H1 (cell line): ENCODE data around the gene BMPR1A. TPM values are rescaled to one million over a fixed set of nuclear protein-coding genes. Genes with fewer than 3 reads are reported as not detected.

Experiments used
- CEBPB ChIP-seq: IDR thresholded peaks from 2 replicates; pipeline ENCODE4 v1.6.1; 2012; ENCODE audit warnings: low read depth, low read length
- CHD7 ChIP-seq: fragments of 300-600 bp; sonication (generic); IDR thresholded peaks from 2 replicates; pipeline ENCODE4 v1.7.1; 2012; ENCODE audit warnings: low read length, moderate library complexity, mild to moderate bottlenecking, inconsistent platforms; ENCODE audit not compliant: insufficient replicate concordance
- CREB1 ChIP-seq: IDR thresholded peaks from 2 replicates; pipeline ENCODE4 v1.6.1; 2012; ENCODE audit warnings: inconsistent platforms
- EGR1 ChIP-seq: IDR thresholded peaks from 2 replicates; pipeline ENCODE4 v1.6.1; 2011; ENCODE audit warnings: low read depth, low read length, borderline replicate concordance
- FOSL1 ChIP-seq: IDR thresholded peaks from 2 replicates; pipeline ENCODE4 v1.6.1; 2011; ENCODE audit warnings: mild to moderate bottlenecking, low read depth, low read length, moderate library complexity; ENCODE audit not compliant: insufficient read depth
- MAX ChIP-seq: IDR thresholded peaks from 2 replicates; pipeline ENCODE4 v1.6.1; 2012; ENCODE audit warnings: inconsistent platforms
- NANOG ChIP-seq: IDR thresholded peaks from 2 replicates; pipeline ENCODE4 v1.6.1; 2011; ENCODE audit warnings: low read length, low read depth, mild to moderate bottlenecking, inconsistent platforms; ENCODE audit not compliant: insufficient read depth, poor library complexity, severe bottlenecking
- NRF1 ChIP-seq: IDR thresholded peaks from 2 replicates; pipeline ENCODE4 v1.6.1; 2011; ENCODE audit warnings: mild to moderate bottlenecking, low read depth, low read length, improper control_type of control experiment
- SP2 ChIP-seq: IDR thresholded peaks from 2 replicates; pipeline ENCODE4 v1.6.1; 2012; ENCODE audit warnings: mild to moderate bottlenecking, low read length, inconsistent platforms
- polyA plus RNA-seq, 7 experiments: library from polyadenylated mRNA; depleted of rRNA in 3 of 7; stranded (reverse) in 5 of 7; unstranded in 2 of 7; fragments of >200 nt in 5 of 7; fragments of 200-250 nt in 2 of 7; gene quantifications; 1 replicate in 5 of 7; 2 replicates in 1 of 7; 4 replicates in 1 of 7; pipeline versions ENCODE4 v1.2.1 to v1.2.3, GENCODE V29; 2011 to 2013; ENCODE audit warnings: missing spikeins in 2 of 7, mixed read lengths in 2 of 7
- total RNA-seq: library from RNA; stranded (reverse); fragmentation: NEBNext Ultra II Directional; extraction: Animal tissue kit (Norgen Biotek cat#: 25700); gene quantifications from 2 replicates; pipeline ENCODE4 v1.2.1, GENCODE V29; 2021

BMPR1A gene
- total and polyA plus RNA-seq, 2 of the 8 experiments (the other 6 are each of a cell fraction or from before 2014, with no cell fraction given), result 34.4 to 129 TPM

GRCh38 chr10:86744067-86744725 is 12.2 kb upstream of the BMPR1A start (continued):
- TF ChIP-seq CHD7 (no peak), NANOG (no peak), SP2 (no peak), CEBPB (no peak), NRF1 (no peak), MAX (no peak), EGR1 (no peak), CREB1 (no peak), FOSL1 (no peak)
- TF ChIP-seq, all 59 proteins: peak for 0
